GM18951 (cell line): ENCODE measurements around the gene ZNF280B.
"Not testable (repeated sequence)": the region's sequence is repeated elsewhere in the genome, so short reads cannot be mapped to it uniquely, and the experiment has no call there.

ENCODE experiments used
- POLR2A ChIP-seq: IDR thresholded peaks from 4 replicates; pipeline ENCODE4 v1.6.1; 2011; ENCODE audit warnings: mild to moderate bottlenecking; ENCODE audit not compliant: insufficient read length, insufficient read depth; ENCODE audit errors: extremely low read depth
- in situ Hi-C: fragments of 300-500 bp; cut with MboI; formaldehyde crosslinking; loops from one replicate; pipeline ENCODE4 v1.12.0; 2022; ENCODE audit warnings: low sequenced_read_pairs, mixed read lengths, inconsistent platforms; ENCODE audit not compliant: unreplicated experiment

Gene ZNF280B

GRCh38 chr22:22547226-22547625 is 38.7 kb upstream of the ZNF280B start:
- no peak for TF ChIP-seq POLR2A

DNA sequence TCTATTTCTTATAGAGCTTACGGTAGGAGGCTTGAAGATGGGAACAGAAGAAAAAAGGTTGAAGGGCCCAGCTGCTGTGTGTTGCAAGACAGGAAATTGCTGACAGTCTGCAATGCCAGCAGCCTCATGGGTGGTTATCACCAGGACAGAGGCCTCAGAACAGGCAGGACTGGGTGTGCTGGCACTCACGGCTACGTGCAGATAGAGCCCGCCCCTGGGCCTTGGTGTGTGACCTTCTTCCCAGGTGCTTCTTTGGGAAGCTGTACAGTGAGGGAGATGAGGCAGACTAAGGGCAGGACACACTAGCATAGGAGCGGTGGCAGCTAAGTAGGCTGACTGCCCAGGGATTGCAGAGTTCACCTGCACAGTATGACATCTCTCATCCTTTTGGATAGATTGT is 37.9 kb upstream of the ZNF280B start:
- no peak for TF ChIP-seq POLR2A
- in situ Hi-C loops = no loop called here

More at GRCh38 chr22:22547226-22547625, 38.7 kb upstream of the ZNF280B start:
- in situ Hi-C loops = no loop called here

DNA sequence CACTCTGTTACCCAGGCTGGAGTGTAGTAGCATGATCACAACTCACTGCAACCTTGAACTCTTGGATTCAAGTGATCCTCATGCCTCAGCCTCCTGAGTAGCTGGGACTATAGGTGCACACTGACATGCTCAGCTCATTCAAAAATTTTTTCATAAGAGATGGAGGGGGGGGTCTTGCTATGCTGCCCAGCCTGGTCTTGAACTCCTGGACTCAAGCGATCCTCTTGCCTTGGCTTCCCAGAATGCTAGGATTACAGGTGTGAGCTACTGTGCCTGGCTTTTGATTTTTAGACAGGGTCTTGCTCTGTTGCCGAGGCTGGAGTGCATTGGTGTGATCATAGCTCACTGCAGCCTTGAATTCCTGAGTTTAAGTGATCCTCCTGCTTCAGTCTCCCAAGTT is 36.5 kb upstream of the ZNF280B start:
- TF ChIP-seq POLR2A = no peak
- in situ Hi-C loops = no loop called here

DNA sequence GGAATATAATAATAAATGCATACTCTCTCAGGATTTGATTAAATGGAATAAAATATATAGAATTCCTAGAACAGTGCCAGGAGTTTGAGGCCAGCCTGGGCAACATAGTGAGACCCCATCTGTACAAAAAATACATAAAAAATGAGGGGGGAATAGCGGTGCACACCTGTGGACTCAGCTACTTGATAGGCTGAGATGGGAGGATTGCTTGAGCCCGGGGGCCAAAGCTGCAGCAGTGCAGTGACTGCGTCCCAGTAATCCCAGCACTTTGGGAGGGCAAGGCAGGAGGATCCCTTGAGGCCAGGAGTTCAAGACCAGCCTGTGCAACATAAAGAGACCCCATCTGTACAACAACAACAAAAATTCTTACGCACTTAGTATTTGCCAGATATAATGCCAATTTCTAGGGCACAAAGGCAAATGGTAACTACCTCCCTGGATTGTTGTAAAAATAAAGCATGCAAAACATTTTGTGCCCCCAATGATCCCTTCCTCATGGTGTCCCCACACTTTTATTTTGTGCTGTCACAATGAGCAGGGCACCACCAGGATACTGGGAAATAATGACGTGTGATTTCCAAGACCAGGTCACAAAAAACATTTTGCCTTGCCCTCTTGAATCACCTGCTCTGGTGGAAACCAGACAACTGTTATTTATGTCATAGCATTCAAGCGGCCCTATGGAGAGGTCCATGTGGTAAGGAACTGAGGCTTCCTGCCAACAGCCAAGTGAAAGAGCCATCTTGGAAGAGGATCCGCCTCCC is 29.9 kb upstream of the ZNF280B start:
- in situ Hi-C loops = no loop called here
- no peak for TF ChIP-seq POLR2A

DNA sequence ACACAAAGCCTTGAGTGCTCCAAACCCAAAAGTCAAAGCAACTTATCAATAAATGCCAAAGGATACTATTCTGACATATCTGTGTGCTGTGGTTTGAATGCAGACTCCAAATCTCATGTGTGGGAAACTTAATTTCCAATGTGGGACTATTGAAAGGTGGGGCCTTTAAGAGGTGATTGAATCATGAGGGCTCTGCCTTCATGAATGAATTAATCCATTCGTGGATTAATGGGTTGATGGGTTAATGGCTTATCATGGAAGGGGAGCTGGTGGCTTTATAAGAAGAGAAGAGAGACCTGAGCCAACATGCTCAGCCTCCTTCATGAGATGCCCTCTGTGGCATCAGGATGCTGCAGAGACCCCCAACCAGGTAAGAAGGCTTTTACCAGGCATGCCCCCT is 28.4 kb upstream of the ZNF280B start:
- in situ Hi-C loops = no loop called here

GRCh38 chr22:22536515-22536914 is 28.0 kb upstream of the ZNF280B start:
- TF ChIP-seq POLR2A = no peak
- in situ Hi-C loops = no loop called here

More for the DNA sequence above, 28.4 kb upstream of the ZNF280B start:
- TF ChIP-seq POLR2A = no peak

DNA sequence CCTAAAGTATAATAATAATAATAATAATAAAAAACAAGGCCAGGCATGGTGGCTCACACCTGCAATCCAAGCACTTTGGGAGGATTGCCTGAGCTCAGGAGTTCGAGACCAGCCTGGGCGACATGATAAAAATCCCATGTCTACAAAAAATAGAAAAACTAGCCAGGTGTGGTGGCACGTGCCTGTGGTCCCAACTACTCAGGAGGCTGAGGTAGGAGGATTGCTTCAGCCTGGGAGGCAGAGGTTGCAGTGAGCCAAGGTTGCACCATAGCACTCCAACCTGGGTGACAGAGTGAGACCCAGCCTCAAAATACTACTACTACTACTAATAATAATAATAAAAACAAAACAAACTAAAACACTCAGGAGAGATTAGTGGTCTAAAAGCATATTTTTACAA is 27.1 kb upstream of the ZNF280B start:
- TF ChIP-seq POLR2A = no peak
- in situ Hi-C loops = no loop called here

DNA sequence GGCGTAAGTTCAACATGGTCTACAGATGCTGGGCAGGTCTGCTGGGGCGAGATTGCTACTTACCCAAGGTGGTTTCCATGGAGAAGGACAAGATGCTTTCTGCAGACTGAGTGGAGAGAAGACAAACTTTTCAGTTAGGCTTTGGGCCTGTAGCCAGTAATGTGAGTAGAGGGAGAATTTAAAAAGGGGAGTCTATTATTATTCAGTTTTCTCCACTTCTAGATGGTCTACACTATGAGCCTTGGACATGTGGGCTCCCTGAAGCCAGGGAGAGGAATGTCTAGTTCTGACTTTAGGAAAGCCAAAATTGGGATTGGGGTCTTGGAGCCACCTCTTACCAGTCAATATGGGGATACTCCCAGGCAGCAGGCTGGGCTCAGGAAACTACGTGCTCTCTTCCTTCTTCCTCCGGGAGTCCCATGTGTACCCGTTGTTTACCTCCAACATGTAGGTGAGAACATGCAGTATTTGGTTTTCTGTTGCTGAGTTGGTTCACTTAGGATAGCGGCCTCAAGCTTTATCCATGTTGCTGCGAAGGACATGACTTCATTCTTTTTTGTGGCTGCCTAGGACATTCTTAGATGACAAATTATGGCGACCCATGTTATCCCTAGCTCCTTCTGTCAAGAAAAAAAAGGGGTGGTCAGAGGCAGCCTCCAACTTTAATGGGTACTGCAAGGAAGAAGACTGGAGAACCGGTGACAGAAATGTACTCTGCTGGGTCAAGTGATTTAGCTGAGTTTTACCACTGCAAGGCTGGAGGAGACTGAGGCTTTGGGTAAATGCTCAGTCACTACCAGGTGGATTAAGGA is 26.3 kb upstream of the ZNF280B start:
- in situ Hi-C loops = no loop called here
- no peak for TF ChIP-seq POLR2A

- TF ChIP-seq POLR2A = no peak
Measured at GRCh38 chr22:22533863-22534262, 25.3 kb upstream of the ZNF280B start.

GRCh38 chr22:22533417-22533816 is 24.9 kb upstream of the ZNF280B start:
- TF ChIP-seq POLR2A = no peak
- in situ Hi-C loops = no loop called here

More at GRCh38 chr22:22533863-22534262, 25.3 kb upstream of the ZNF280B start:
- in situ Hi-C loops = no loop called here

DNA sequence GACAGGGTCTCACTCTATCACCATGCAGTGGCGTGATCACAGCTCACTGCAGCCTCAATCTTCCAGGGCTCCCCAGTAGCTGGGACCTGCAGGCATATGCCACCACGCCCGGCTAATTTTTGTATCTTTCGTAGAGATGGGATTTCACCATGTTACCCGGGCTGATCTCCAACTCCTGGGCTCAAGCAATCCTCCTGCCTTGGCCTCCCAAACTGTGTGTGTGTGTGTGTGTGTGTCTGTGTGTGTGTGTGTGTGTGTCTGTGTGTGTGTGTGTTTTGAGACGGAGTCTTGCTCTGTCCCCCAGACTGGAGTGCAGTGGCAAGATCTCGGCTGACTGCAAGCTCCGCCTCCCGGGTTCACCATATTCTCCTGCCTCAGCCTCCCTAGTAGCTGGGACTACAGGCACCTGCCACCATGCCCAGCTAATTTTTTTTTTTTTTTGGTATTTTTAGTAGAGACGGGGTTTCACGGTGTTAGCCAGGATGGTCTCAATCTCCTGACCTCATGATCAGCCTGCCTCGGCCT is 24.1 kb upstream of the ZNF280B start:
- in situ Hi-C loops = not testable (repeated sequence)

- TF ChIP-seq POLR2A = no peak
- in situ Hi-C loops = no loop called here
Measured at GRCh38 chr22:22531770-22532546, 23.4 kb upstream of the ZNF280B start.

- no peak for TF ChIP-seq POLR2A
- in situ Hi-C loops = no loop called here
Measured at GRCh38 chr22:22528780-22529179, 20.2 kb upstream of the ZNF280B start.

DNA sequence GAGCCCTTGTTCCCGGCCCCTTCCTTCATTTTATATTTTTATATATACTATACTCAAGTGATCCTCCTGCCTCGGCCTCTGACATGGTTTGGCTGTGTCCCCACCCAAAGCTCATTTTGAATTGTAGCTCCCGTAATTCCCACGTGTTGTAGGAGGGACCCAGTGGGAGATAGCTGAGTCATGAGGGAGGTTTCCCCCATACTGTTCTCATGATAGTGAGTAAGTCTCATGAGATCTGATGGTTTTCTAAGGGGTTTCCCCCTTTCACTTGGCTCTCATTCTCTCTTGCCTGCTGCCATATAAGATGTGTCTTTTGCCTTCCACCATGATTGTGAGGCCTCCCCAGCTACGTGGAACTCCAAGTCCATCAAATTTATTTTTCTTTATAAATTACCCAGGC is 18.8 kb upstream of the ZNF280B start:
- no peak for TF ChIP-seq POLR2A
- in situ Hi-C loops = no loop called here
